Lung (tissue), 12 donors: Measurements from ENCODE around the gene SRM. TPM values are rescaled to one million over a fixed set of nuclear protein-coding genes. Genes with fewer than 3 reads are reported as not detected.

ENCODE experiments used
- ATAC-seq: fragments of 200-7000 bp; cut with Tn5 transposase; one replicate; pipeline ENCODE4 v1.9.1; 2020; ENCODE audit warnings: moderate number of reproducible peaks; ENCODE audit not compliant: insufficient read depth, low FRiP score
- DNase-seq, 3 donors: peaks; one replicate each; pipeline ENCODE4 v3.0.0-alpha.2; 2013 to 2017
- H3K27ac ChIP-seq, 2 donors: one replicate each; pipeline ENCODE4 v1.5.1; 2013; ENCODE audit warnings: mild to moderate bottlenecking in 2 of 2, moderate library complexity in 2 of 2, control low read depth in 1 of 2, inconsistent platforms in 1 of 2, low read depth in 1 of 2, low read length in 1 of 2
- H3K27me3 ChIP-seq, 3 donors: one replicate each; pipeline ENCODE4 v1.5.1; 2013; ENCODE audit warnings: low read length in 2 of 3; ENCODE audit not compliant: control insufficient read depth in 3 of 3, insufficient read depth in 3 of 3
- H3K36me3 ChIP-seq, 4 donors: one replicate each; pipeline ENCODE4 v1.5.1; 2013; ENCODE audit warnings: low read length in 4 of 4, mild to moderate bottlenecking in 1 of 4, moderate library complexity in 1 of 4; ENCODE audit not compliant: control insufficient read depth in 4 of 4, insufficient read depth in 4 of 4
- H3K4me1 ChIP-seq, 5 donors: one replicate each; pipeline ENCODE4 v1.5.1; 2013; ENCODE audit warnings: low read length in 5 of 5, mild to moderate bottlenecking in 2 of 5, moderate library complexity in 1 of 5; ENCODE audit not compliant: control insufficient read depth in 5 of 5, insufficient read depth in 5 of 5
- H3K4me3 ChIP-seq: one replicate; pipeline ENCODE4 v1.5.1; 2013; ENCODE audit warnings: mild to moderate bottlenecking, control low read depth, moderate library complexity
- H3K9ac ChIP-seq, 2 donors: one replicate each; pipeline ENCODE4 v1.5.1; 2013; ENCODE audit warnings: low read length in 2 of 2, control low read depth in 1 of 2; ENCODE audit not compliant: insufficient read depth in 1 of 2
- H3K9me3 ChIP-seq, 4 donors: one replicate each; pipeline ENCODE4 v1.5.1; 2013; ENCODE audit warnings: low read length in 3 of 4, mild to moderate bottlenecking in 1 of 4, moderate library complexity in 1 of 4; ENCODE audit not compliant: control insufficient read depth in 4 of 4, insufficient read depth in 3 of 4
- WGBS, 2 donors: extraction: QIAGEN DNeasy Blood & Tissue Kit; methylation state at CpG; one replicate each; pipeline ENCODE4 v1.1.7; 2013; 5-methylcytosine and 5-hydroxymethylcytosine counted together
- polyA plus RNA-seq, 2 donors: library from polyadenylated mRNA; stranded (reverse); fragments of 200-250 nt; gene quantifications; one replicate each; pipeline ENCODE4 v1.2.1, GENCODE V29; 2013
- total RNA-seq, 2 donors: library from RNA; depleted of rRNA in 1 of 2; stranded (reverse); fragments of >200 nt in 1 of 2; gene quantifications; one replicate each; pipeline ENCODE4 v1.2.1, GENCODE V29; 2014 to 2021
- TF ChIP-seq, protein P1 (sequence below): IDR thresholded peaks from 2 replicates; pipeline ENCODE4 v1.5.1; 2012; ENCODE audit warnings: mild to moderate bottlenecking; ENCODE audit errors: control extremely low read depth, extremely low read depth
- donor health status: control.
- donor health status: control.
- donor health status: Bipolar disorder and iron deficiency.
- donor health status: healthy.
- donor health status: DM: yes; HTN: yes; CAD: no.

The SRM gene
- total and polyA plus RNA-seq, 4 donors: 12.3 to 132 (median 115) TPM

DNA sequence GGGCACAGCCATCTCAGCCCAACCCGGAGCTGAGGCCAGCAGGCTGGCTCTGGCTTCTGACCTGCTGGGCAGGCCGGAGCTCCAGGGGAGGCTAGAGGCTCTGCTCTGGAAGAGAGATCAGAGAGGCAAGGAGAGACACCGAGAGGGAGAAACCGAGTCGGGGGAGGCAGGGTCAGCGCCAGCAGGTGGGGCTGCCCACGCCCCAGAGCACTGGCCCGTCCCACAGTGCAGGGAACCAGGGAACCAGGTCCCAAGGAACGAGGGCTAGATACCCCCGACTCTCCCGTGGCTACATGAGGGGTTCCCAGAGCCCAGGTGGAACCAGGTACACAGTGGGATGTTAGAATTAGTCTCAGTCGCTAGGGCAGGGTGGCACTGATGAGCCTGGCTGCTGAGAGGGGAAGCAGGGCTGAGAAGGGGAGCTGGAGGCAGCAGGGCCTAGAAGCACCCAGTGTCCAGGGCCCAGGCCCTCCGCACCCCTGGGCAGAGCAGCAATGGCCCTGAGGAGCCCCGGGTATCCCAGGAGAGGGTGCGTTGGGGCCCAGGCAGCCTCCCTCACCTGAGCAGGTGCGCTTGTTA lies 14.9 kb downstream of the SRM start:
- H3K27me3 ChIP-seq: no peaks in the 10 kb centered on the region
- H3K36me3 ChIP-seq: no peaks in the 10 kb centered on the region
- no peak overlapping the region for H3K4me3 ChIP-seq
- DNase-seq (no peak), ATAC-seq (no peak)
- no peaks in the 10 kb centered on the region for H3K9me3 ChIP-seq
- H3K4me1 ChIP-seq: no peaks in the 10 kb centered on the region
- WGBS, 2 donors: 83 to 88% methylated on average over 16 of the region's 16 CpGs
- TF ChIP-seq, protein P1, sequence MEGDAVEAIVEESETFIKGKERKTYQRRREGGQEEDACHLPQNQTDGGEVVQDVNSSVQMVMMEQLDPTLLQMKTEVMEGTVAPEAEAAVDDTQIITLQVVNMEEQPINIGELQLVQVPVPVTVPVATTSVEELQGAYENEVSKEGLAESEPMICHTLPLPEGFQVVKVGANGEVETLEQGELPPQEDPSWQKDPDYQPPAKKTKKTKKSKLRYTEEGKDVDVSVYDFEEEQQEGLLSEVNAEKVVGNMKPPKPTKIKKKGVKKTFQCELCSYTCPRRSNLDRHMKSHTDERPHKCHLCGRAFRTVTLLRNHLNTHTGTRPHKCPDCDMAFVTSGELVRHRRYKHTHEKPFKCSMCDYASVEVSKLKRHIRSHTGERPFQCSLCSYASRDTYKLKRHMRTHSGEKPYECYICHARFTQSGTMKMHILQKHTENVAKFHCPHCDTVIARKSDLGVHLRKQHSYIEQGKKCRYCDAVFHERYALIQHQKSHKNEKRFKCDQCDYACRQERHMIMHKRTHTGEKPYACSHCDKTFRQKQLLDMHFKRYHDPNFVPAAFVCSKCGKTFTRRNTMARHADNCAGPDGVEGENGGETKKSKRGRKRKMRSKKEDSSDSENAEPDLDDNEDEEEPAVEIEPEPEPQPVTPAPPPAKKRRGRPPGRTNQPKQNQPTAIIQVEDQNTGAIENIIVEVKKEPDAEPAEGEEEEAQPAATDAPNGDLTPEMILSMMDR: no peak
- no peak overlapping the region for H3K27ac ChIP-seq
- no peak overlapping the region for H3K9ac ChIP-seq

DNA sequence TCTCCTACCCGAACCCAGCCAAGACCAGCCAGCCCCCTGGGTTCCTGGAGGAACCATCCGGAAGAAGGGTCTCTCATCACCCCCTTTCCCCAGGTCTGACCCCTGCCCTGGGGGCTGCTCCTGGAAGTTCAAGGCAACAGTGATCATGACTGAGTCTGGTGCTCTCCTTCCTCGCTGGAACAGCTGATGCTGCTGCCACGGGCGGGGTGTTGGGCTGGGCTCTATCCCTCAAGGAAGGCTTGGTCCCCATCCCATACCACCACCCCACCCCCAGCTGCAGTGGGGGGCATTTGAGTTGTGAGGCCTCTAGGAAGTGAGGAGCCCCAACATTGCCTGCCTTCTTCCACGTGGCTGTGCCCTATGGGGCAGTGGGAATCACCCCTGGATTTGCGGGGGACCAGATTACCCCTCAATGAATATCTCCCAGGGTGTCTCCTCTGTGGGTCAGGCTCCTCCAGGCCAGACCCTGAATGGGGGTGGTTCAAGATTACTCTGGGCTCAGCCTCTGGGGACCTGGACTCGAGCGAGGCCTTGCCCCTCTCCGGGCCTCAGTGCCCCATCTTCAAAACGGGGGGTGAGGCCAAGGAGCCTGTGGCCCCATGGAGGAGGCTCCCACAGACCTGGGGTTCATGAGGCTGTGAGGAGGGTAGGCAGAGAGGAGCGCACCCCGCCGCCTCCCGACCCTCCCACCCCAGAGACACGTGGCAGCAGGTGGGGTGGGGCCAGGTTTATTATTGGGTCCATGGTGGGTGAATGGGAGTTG lies 15.6 kb downstream of the SRM start:
- Histone ChIP-seq H3K9me3 (no peaks in the 10 kb centered on the region), H3K9ac (no peak overlapping the region), H3K4me1 (no peaks in the 10 kb centered on the region), H3K4me3 (no peak overlapping the region), H3K27ac (no peak overlapping the region), H3K36me3 (no peaks in the 10 kb centered on the region), H3K27me3 (no peaks in the 10 kb centered on the region)
- DNase-seq: no peak
- TF ChIP-seq, protein P1: no peak
- WGBS, 2 donors: 78 to 85% methylated on average over 16 of the region's 16 CpGs
- ATAC-seq: no peak

DNA sequence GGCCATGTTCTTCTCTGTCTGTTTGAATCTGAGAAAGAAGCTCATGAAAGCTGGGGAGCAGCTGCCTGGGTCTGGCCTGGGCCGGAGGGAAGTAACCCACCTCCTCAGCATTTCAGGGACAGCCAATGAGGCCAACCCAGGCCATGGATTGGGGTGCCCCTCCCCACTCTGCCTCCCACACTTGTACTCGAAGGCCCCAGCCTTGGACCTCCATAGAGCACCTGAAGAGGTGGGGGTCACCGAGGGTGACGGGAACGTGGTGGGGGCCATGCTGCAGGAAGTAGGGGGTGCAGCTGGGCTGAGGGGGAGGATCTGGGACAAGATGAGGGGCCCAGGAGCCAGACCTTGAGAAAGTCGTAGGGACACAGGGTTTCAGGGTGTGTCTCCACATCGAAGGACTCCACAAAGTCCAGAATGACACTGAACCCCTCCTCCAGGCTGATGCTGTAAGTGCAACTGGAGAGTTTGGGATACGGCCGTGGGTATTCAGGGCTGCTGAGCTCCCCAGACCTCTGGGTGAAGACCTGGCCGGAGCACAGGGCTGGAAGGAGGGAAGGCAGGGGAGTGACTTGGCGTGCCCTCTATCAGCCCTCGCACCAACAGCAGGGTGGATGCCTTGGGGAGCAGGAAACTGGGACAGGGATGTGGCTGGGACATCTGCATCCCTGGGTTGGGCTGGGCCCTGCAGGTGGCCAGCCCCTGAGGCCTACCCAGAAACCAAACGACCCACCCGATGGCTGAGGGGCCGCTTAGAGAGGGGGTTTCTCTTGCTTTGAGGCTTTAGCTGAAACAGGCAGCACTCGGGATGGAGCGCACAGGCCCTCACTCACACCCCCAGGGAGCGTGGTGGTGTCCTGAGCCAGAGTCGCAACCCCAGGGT lies 16.6 kb downstream of the SRM start:
- H3K9me3 ChIP-seq: no peaks in the 10 kb centered on the region
- H3K27ac ChIP-seq: no peak overlapping the region
- no peaks in the 10 kb centered on the region for H3K4me1 ChIP-seq
- WGBS, 2 donors: 78 to 80% methylated on average over 19 of the region's 19 CpGs
- no peaks in the 10 kb centered on the region for H3K36me3 ChIP-seq
- H3K4me3 ChIP-seq: no peak overlapping the region
- TF ChIP-seq, protein P1: no peak
- H3K9ac ChIP-seq: no peak overlapping the region
- no peaks in the 10 kb centered on the region for H3K27me3 ChIP-seq
- ATAC-seq (no peak), DNase-seq (no peak)
